GM21423 (cell line): ENCODE results near the gene LPP.
"Not testable (repeated sequence)": the region's sequence is repeated elsewhere in the genome, so short reads cannot be mapped to it uniquely, and the experiment has no call there.

Experiments used
- ATAC-seq: cut with Tn5 transposase; IDR thresholded peaks from one replicate; pipeline ENCODE4 v1.9.1; 2021; ENCODE audit warnings: mild to moderate bottlenecking, moderate library complexity; ENCODE audit not compliant: unreplicated experiment

The LPP gene

GRCh38 chr3:188421836-188422540 is 268.0 kb downstream of the LPP start:
- ATAC-seq: peak; percentile 99

GRCh38 chr3:188427981-188428380 is 274.0 kb downstream of the LPP start:
- ATAC-seq: not testable (repeated sequence)

DNA sequence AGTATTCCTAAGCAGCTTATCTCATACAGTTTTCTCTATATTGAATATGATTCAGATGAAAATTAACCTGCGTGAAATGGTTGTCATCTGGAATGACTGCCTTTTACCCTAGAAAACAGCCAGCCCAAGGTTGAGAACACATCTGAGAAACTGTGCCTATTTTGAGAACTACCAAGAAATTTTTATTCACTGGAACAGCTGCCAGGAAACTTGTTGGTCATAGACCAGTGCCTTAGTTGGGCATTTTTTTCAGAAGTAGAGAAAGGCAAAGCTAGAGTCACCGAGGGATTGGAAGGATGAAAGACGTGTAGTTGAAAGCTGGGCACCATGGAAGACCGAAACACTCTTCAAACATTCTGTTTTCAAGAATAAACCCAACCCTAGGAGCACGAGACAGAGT is 277.1 kb downstream of the LPP start:
- no peak for ATAC-seq

GRCh38 chr3:188431553-188431952 is 277.6 kb downstream of the LPP start:
- ATAC-seq: no peak

- ATAC-seq: no peak
Observed at GRCh38 chr3:188432802-188433520, 279.0 kb downstream of the LPP start.

- no peak for ATAC-seq
Observed at GRCh38 chr3:188433521-188434150, 279.7 kb downstream of the LPP start.

DNA sequence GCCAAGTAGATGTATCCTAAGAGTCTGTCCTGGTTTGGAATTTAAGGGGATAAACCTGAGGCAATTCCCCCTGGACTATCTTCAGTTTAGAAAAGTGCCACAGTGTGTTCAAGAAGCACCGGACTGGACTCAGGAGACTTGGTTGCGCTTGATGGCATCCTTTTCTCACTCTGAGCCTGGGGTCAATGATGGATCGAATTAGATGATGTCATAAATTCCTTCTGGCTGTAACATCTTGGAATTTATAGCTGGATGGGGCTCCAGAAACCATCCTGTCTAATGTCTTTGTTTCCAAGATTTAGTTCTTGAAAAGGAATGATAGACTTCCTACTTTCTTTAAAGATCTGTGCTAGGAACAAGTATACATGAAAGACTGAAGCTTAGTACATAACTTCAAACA is 280.6 kb downstream of the LPP start:
- ATAC-seq: no peak

DNA sequence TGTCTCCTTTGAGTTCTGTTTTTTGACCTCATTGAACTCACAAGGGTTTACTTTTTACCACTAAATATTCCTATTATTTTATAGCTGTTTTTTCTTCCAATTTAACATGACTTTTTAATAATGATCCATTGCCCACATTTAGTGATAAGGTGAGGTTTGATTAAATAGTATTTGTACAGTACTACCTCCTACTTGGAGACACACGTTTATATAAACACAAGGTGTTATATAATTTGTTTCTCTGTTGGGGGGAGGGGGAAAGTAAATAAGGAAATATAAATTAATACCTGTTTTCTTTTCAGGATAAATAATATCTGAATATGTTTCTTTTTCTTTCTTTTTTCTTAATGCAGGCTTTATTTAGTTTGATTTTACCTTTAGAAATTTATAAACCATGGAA is 281.3 kb downstream of the LPP start:
- no peak for ATAC-seq

- ATAC-seq: no peak
Observed at GRCh38 chr3:188437926-188438325, 284.0 kb downstream of the LPP start.

DNA sequence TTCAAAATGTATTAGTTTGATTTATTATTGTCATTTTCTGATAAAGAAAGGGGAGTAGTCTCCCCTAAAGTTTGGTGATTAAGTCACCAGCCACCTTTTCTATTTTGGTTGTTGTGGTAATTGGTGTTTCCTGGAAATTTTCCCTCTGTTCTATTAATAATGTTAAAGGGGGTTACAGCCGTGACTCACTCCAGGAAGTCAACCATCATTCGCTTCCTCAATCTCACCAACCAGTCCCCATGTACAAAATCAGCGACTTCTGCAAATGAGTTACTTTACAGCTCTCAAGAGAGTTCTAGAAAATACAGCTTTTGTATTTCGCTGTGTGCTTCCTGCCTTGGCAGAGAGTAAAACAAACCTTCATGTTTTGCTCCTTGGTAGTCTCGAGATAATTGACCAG is 285.1 kb downstream of the LPP start:
- peak; percentile 94 for ATAC-seq

DNA sequence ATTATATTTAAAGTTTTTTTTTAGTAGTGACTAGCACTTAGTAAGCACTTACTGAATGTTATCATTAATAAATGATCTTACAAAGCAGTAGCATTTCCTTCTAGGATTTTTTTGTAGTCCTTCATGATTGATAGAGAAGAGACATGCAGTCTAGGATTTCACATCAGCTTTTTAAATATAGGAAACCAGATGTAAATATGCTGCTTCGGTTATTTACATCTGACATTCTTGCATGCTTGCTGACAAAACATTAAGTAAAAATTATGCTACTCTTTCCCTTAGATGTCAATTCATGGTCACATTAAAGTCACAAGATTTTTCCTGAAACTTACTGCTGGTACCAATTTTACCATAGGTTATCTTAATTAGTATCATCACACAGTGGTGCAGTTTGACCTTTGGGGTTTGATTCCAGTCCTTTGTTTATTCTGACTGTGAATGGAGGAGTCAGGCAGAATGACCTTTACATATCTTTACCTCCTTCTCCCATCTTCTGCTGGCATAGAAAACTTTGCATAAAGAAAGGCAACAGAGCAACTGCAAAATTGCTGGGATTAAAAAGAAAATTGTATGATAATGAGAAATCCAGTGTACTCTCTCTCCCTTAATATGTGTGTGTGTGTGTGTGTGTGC is 286.5 kb downstream of the LPP start:
- ATAC-seq: no peak

DNA sequence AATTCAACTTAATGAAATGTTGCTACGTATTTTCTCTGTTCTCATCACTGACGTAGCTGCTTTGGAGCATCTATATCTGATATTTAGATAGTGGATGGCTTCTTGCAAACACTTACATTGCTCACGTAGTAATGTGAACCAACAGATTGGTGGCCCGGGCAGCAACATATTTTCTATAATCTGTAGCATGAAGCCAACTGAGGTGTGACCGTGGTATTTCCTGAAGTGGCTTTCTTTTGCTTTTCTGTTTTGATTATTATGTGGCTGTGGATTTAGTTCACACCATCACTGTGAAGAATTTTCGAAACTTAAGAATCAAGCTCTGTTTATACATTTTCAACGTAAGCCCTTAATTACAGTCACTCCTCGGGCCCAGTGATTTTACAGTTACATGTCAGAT is 288.5 kb downstream of the LPP start:
- no peak for ATAC-seq

- ATAC-seq: not testable (repeated sequence)
Observed at GRCh38 chr3:188445175-188445574, 291.2 kb downstream of the LPP start.

DNA sequence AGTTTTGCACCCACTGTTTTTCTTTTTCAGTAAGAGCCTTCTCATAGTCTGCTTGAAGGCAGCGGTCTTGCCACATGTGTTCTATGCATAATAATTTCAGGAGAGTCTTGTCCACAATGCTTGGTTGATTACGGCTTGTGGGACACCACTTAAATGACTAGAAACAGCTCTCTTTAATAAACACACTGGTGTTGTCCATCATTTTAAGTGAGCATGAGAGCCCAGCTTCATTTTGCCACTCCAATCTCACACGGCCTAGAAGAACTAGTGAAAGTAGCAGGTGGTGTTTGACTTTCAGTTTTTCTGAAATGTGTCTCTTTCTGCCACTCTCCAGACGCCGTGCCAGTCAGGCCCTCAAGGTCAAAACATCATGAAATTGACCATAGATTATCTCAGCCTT is 292.1 kb downstream of the LPP start:
- peak; percentile 63 for ATAC-seq

- peak; percentile 60 for ATAC-seq
Observed at GRCh38 chr3:188446766-188447165, 292.8 kb downstream of the LPP start.

GRCh38 chr3:188448813-188449212 is 294.9 kb downstream of the LPP start:
- ATAC-seq: no peak

GRCh38 chr3:188449421-188449820 is 295.5 kb downstream of the LPP start:
- ATAC-seq: no peak

DNA sequence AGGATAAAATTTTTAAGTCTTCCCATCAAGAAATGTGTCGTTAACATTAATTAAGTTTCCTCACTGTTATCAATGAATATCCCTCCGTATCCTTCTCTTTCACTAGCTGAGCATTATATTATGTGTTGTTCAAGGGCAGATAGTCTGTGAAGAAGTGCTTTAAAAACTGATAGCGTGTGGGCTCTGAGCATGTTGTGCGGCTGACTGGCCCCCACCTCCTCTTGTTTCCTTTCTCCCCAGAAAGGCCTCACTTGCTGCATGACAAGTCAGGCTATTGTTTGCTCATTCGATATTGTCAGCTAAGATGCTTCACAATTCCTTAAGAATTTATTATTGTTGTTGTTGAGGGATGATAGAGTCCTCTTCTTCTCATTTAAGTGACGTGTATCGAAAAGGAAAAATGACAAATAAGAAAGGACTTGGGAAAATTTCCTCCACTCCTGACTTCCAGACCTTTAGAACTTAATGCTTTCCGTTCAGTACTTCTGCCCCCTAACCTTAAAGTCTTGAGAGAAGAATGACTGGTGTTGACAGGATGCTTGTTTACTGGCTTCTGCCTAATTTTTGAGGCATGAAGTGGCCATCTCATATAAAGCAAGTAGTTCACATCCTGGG is 298.3 kb downstream of the LPP start:
- ATAC-seq: no peak

- ATAC-seq: no peak
Observed at GRCh38 chr3:188453431-188454384, 299.8 kb downstream of the LPP start.

DNA sequence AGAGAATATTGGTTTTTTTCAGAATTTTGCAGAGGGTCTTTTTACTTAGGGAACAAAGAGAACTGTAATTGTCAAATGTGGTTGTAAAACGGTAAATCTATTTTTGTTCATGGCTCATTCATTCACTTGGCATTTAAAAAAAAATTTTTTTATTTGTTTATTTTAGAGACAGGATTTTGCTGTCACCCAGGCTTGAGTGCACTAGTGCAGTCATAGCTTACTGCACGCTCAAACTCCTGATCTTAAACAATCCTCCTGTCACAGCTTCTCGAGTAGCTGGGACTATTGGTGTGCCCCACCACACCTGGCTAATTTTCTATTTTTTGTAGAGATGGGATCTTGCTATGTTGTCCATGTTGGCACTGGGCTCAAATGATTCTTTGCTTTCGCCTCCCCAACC is 301.8 kb downstream of the LPP start:
- ATAC-seq: no peak
